Transverse colon (tissue), 4 donors: ENCODE measurements around the gene TNPO1. TPM values are rescaled to one million over a fixed set of nuclear protein-coding genes. Genes with fewer than 3 reads are reported as not detected.

ENCODE experiments used
- DNase-seq: peaks from one replicate; pipeline ENCODE4 v3.0.0-alpha.2; 2019
- H3K27ac ChIP-seq, 4 donors: fragments of 200-600 bp; sonication (generic); 2 replicates each; pipeline ENCODE4 v1.5.1; 2016 to 2018; ENCODE audit warnings: inconsistent platforms in 4 of 4
- H3K27me3 ChIP-seq: fragments of 200-600 bp; sonication (generic); 2 replicates; pipeline ENCODE4 v1.5.1; 2017; ENCODE audit warnings: inconsistent platforms
- H3K36me3 ChIP-seq, 4 donors: fragments of 200-600 bp; sonication (generic); 2 replicates each; pipeline ENCODE4 v1.5.1; 2017 to 2019; ENCODE audit warnings: inconsistent platforms in 4 of 4
- H3K4me1 ChIP-seq, 4 donors: fragments of 200-600 bp; sonication (generic); 2 replicates each; pipeline ENCODE4 v1.5.1; 2017 to 2020; ENCODE audit warnings: inconsistent platforms in 4 of 4
- H3K4me3 ChIP-seq, 4 donors: fragments of 200-600 bp; sonication (generic); 1 replicate in 1 of 4; 2 replicates in 3 of 4; pipeline versions ENCODE4 v1.5.1 to v1.6.1; 2017 to 2019; ENCODE audit warnings: inconsistent platforms in 4 of 4
- H3K9me3 ChIP-seq, 2 donors: fragments of 200-600 bp; sonication (generic); 2 replicates each; pipeline ENCODE4 v1.5.1; 2017 to 2019; ENCODE audit warnings: inconsistent platforms in 2 of 2
- CTCF ChIP-seq, 5 experiments: fragments of 200-600 bp in 3 of 5; fragments of 450-650 bp in 2 of 5; sonication (generic) in 3 of 5; IDR thresholded peaks; 1 replicate in 2 of 5; 2 replicates in 3 of 5; pipeline ENCODE4 v1.5.1; 2016 to 2017; ENCODE audit warnings: antibody characterized with exemption in 5 of 5, inconsistent platforms in 3 of 5, mild to moderate bottlenecking in 2 of 5, moderate library complexity in 1 of 5
- EP300 ChIP-seq: sonication (generic); formaldehyde crosslinking; IDR thresholded peaks from one replicate; pipeline ENCODE4 v1.6.1; 2017; ENCODE audit warnings: antibody characterized with exemption, low read depth
- POLR2A ChIP-seq: fragments of 450-650 bp; IDR thresholded peaks from one replicate; pipeline ENCODE4 v1.6.1; 2016; ENCODE audit warnings: antibody characterized with exemption, mild to moderate bottlenecking, moderate library complexity
- POLR2AphosphoS5 ChIP-seq, 3 donors: sonication (generic); formaldehyde crosslinking; IDR thresholded peaks; one replicate each; pipeline ENCODE4 v1.6.1; 2016; ENCODE audit warnings: antibody characterized with exemption in 3 of 3
- WGBS, 2 donors: methylation state at CpG; one replicate each; pipeline ENCODE4 v1.1.5; 2018; ENCODE audit warnings: low coverage in 1 of 2; 5-methylcytosine and 5-hydroxymethylcytosine counted together
- in situ Hi-C, 4 donors: fragments of 200-750 bp; cut with MboI; loops; one replicate each; pipeline versions ENCODE4 v1.15.0 to v1.15.1; 2017; ENCODE audit warnings: low sequenced_read_pairs in 3 of 4, low pct_ligation_motif_present in 1 of 4, low pct_unique_long_range_greater_than_20kb in 1 of 4
- intact Hi-C: fragments of 100-400 bp; cut with DNase I; formaldehyde crosslinking; loops from one replicate; pipeline ENCODE4 v1.15.1; 2023; ENCODE audit warnings: low total_unique reads
- total RNA-seq, 4 donors: library from RNA; depleted of rRNA; stranded (reverse); fragments of >200 nt; gene quantifications; one replicate each; pipeline ENCODE4 v1.1.0, GENCODE V29; 2016

Gene TNPO1
- total RNA-seq, 4 donors from 2014 or later = 30.3 to 391 (median 102) TPM

- Histone ChIP-seq H3K27me3 (no peaks in the 10 kb centered on the region), H3K4me1 (peaks cover 13 to 36% (median 23%) of the 10 kb centered on the region in 4 donors), H3K9me3 (no peaks in the 10 kb centered on the region), H3K36me3 (no peaks in the 10 kb centered on the region), H3K27ac (no peak overlapping the region), H3K4me3 (no peak overlapping the region)
- DNase-seq = no peak
- intact Hi-C loops (no loop called here), in situ Hi-C loops (loop anchor here in 1 of 4 donors (25.0 kb wide), 1 partner anchor 232 kb away; no protein-coding TSS in a partner anchor)
- TF ChIP-seq EP300 (no peak), POLR2AphosphoS5 (IDR thresholded peaks at IDR 0.05) (no peak), CTCF (IDR thresholded peaks at IDR 0.05) (no peak), POLR2A (no peak)
Measured at GRCh38 chr5:72844218-72844603, 27.8 kb downstream of the TNPO1 start.

GRCh38 chr5:72845889-72846288 is 29.4 kb downstream of the TNPO1 start:
- Histone ChIP-seq H3K9me3 (no peaks in the 10 kb centered on the region), H3K27ac (no peak overlapping the region), H3K4me1 (peaks cover 13 to 47% (median 36%) of the 10 kb centered on the region in 4 donors), H3K4me3 (no peak overlapping the region), H3K27me3 (no peaks in the 10 kb centered on the region), H3K36me3 (no peaks in the 10 kb centered on the region)
- no peak for DNase-seq
- in situ Hi-C loops = loop anchor here in 1 of 4 donors (25.0 kb wide), 1 partner anchor 234 kb away; no protein-coding TSS in a partner anchor
- intact Hi-C loops = no loop called here
- WGBS, 2 donors = 85 to 100% methylated on average over 2 of the region's 2 CpGs
- TF ChIP-seq CTCF (IDR thresholded peaks at IDR 0.05) (no peak), POLR2AphosphoS5 (IDR thresholded peaks at IDR 0.05) (no peak), EP300 (no peak), POLR2A (no peak)

- no peaks in the 10 kb centered on the region for H3K9me3 ChIP-seq
- 89 to 93% methylated on average over 2 of the region's 2 CpGs for WGBS, 2 donors
- H3K27me3 ChIP-seq = no peaks in the 10 kb centered on the region
- in situ Hi-C loops = loop anchor here in 1 of 4 donors (25.0 kb wide), 1 partner anchor 234 kb away; no protein-coding TSS in a partner anchor
- TF ChIP-seq POLR2AphosphoS5 (IDR thresholded peaks at IDR 0.05) (no peak), POLR2A (no peak), CTCF (IDR thresholded peaks at IDR 0.05) (no peak), EP300 (no peak)
- no peak overlapping the region for H3K27ac ChIP-seq
- no peaks in the 10 kb centered on the region for H3K36me3 ChIP-seq
- peaks cover 13 to 53% (median 40%) of the 10 kb centered on the region in 4 donors for H3K4me1 ChIP-seq
- DNase-seq = no peak
- no peak overlapping the region for H3K4me3 ChIP-seq
- intact Hi-C loops = no loop called here
Measured at GRCh38 chr5:72846483-72846882, 30.0 kb downstream of the TNPO1 start.

- intact Hi-C loops (no loop called here), in situ Hi-C loops (loop anchor here in 1 of 4 donors (25.0 kb wide), 1 partner anchor 235 kb away; no protein-coding TSS in a partner anchor)
- TF ChIP-seq EP300 (no peak), POLR2A (no peak), CTCF (IDR thresholded peaks at IDR 0.05) (no peak), POLR2AphosphoS5 (IDR thresholded peaks at IDR 0.05) (no peak)
- no peaks in the 10 kb centered on the region for H3K36me3 ChIP-seq
- peaks cover 9 to 56% (median 40%) of the 10 kb centered on the region in 4 donors for H3K4me1 ChIP-seq
- H3K4me3 ChIP-seq = peak overlapping the region in 3 of 4 donors; percentile 68 to 88 (median 85)
- WGBS, 2 donors = 2 to 4% methylated on average over 3 of the region's 3 CpGs
- no peaks in the 10 kb centered on the region for H3K9me3 ChIP-seq
- peak overlapping the region; percentile 87 to 99 (median 94) for H3K27ac ChIP-seq
- no peaks in the 10 kb centered on the region for H3K27me3 ChIP-seq
- DNase-seq = no peak
Measured at GRCh38 chr5:72847439-72847838, 31.0 kb downstream of the TNPO1 start.
